ENCODE results near the gene DNAJC5. TPM values are rescaled to one million over a fixed set of nuclear protein-coding genes. Genes with fewer than 3 reads are reported as not detected.
A peak's percentile ranks its signal among the peaks of the same experiment; 100 is the strongest.

Gene DNAJC5
- total RNA-seq, 2 experiments from 2014 or later = 32.2 to 32.5 TPM

DNA sequence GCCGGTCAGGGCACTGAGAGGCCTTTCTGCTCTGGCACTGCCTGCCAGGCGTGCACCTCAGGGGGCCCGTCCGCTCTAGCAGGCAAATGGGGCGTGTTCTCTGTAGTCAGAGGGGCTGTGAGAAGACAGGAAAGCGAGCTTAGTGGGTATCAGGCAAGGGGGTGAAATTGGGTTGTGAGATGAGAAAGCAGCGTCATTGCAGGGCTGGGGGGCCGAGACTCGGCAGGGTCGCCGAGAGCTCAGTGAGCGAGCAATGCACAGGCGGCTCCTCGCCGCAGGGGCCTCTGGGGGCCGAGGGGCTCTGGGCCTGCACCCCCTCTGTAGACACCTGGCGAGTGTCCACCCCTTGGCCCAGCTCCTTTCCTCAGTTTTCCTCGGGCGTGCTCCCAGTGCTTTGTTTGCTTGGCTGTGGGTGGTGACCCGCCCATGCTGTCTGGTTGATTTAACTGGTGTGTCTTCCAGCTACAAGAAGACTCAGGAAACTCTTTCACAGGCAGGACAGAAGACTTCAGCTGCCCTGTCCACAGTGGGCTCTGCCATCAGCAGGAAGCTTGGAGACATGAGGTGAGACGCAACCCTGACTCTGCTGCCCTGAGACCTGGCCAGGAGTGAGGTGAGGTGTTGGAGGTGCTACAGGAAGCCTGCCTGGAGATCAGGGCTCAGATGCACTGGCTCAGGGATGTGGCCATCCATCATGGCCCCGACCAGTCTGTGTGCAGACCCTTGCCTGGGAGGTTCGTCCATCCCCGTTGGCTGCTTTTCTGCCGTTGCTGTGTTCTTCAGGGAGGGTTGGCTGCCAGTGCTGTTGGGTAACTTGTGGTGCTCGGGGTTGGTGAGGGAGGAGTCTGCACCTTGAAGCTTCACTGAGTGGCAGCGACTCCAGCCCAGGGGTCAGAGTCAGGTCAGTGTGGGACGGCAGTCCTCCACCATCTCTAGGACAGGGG, 12.4 kb upstream of the DNAJC5 start:
- Mint-ChIP-seq H3K9me3 (no peaks in the 10 kb centered on the region), H3K4me3 (no peak overlapping the region), H3K27ac (no peak overlapping the region), H3K4me1 (ENCODE audit: low read depth) (no peaks in the 10 kb centered on the region), H3K27me3 (no peaks in the 10 kb centered on the region), H3K36me3 (ENCODE audit: low read depth) (peaks cover 10% of the 10 kb centered on the region)
- ChIA-PET POLR2A (interaction anchor here (0.6 to 2.0 kb wide), 4 partner anchors 10 to 100 kb away, joined by 3 to 6 read pairs (median 4); no protein-coding TSS in a partner anchor), CTCF (no interaction called here)
- intact Hi-C loops (cut with micrococcal nuclease) = no loop called here
- ATAC-seq = no peak
- no peak for DNase-seq
- TF ChIP-seq, protein P1, sequence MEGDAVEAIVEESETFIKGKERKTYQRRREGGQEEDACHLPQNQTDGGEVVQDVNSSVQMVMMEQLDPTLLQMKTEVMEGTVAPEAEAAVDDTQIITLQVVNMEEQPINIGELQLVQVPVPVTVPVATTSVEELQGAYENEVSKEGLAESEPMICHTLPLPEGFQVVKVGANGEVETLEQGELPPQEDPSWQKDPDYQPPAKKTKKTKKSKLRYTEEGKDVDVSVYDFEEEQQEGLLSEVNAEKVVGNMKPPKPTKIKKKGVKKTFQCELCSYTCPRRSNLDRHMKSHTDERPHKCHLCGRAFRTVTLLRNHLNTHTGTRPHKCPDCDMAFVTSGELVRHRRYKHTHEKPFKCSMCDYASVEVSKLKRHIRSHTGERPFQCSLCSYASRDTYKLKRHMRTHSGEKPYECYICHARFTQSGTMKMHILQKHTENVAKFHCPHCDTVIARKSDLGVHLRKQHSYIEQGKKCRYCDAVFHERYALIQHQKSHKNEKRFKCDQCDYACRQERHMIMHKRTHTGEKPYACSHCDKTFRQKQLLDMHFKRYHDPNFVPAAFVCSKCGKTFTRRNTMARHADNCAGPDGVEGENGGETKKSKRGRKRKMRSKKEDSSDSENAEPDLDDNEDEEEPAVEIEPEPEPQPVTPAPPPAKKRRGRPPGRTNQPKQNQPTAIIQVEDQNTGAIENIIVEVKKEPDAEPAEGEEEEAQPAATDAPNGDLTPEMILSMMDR (IDR thresholded peaks at IDR 0.05) = no peak

DNA sequence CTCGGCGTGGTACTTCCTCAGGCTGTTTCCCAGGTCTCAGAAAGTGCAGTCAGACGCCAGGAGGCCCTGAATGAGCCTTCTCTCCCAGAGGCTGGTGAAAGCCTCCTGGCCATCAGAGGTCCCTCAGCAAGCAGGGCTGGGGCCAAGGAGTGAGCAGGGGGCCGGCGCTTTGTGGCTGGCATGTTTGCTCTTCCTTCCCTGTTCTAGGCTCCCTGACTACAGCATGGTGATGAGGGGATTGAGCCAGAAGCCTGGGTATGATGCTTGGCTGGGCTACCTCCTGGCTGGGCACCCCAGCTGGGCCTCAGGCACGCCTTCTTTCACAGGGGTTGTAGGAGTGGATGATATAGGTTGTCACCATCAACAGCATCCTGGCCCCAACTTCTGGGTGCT, 11.7 kb upstream of the DNAJC5 start:
- Mint-ChIP-seq H3K9me3 (no peaks in the 10 kb centered on the region), H3K36me3 (ENCODE audit: low read depth) (peaks cover 7% of the 10 kb centered on the region), H3K27me3 (no peaks in the 10 kb centered on the region), H3K27ac (no peak overlapping the region), H3K4me3 (no peak overlapping the region), H3K4me1 (ENCODE audit: low read depth) (no peaks in the 10 kb centered on the region)
- intact Hi-C loops (cut with micrococcal nuclease) = no loop called here
- CTCF ChIA-PET = no interaction called here
- TF ChIP-seq, protein P1 (IDR thresholded peaks at IDR 0.05) = no peak
- POLR2A ChIA-PET = interaction anchor here (2.0 kb wide), 1 partner anchor 11 kb away, joined by 6 read pairs; no protein-coding TSS in a partner anchor
- no peak for DNase-seq
- no peak for ATAC-seq

DNA sequence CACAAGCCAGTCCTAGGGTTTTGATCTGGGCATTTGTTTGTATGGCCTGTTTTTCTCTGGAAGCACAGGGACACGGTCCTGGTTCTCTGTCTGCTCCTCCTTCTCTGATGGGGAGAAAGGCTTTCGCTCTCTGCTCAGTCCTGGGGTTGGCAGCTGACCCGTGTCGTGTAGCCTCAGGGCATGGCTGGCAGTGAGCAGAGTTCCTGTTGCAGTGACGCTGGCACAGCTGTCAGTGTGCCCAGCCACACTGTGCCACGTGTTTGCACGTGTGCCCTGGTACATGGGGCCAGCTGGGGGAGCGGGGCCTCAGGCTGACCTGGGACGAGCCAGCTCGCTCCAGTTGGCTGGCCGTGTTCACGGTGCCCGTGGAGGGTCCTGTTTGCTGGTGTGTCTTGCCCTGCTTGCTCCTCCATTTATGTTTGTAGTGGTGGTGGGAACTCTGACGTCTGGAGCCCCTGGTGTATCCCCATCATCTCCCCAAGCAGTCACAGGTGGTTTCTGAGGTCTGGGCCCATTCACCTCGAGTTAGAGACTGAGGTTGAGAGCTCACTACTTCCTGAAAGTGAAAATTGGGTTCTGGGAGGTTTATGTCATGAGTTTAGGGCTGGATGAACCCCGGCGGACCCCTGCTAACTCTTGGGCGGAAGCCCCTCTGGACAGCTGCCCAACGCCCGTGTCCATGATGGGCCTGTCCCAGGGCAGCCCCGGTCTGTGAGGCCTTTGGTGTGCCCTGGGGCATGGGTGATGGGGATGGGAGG, 10.2 kb upstream of the DNAJC5 start:
- ATAC-seq = peak; percentile 30
- TF ChIP-seq, protein P1 (IDR thresholded peaks at IDR 0.05) = no peak
- ChIA-PET POLR2A (interaction anchor here (0.6 to 1.6 kb wide), 3 partner anchors 10 to 72 kb away, joined by 3 to 5 read pairs (median 4); partner anchors contain the start of gene DNAJC5), CTCF (no interaction called here)
- Mint-ChIP-seq H3K4me1 (ENCODE audit: low read depth) (no peaks in the 10 kb centered on the region), H3K27ac (no peak overlapping the region), H3K27me3 (no peaks in the 10 kb centered on the region), H3K9me3 (no peaks in the 10 kb centered on the region), H3K36me3 (ENCODE audit: low read depth) (peaks cover 10% of the 10 kb centered on the region), H3K4me3 (no peak overlapping the region)
- peak; percentile 27 for DNase-seq
- intact Hi-C loops (cut with micrococcal nuclease) = no loop called here

DNA sequence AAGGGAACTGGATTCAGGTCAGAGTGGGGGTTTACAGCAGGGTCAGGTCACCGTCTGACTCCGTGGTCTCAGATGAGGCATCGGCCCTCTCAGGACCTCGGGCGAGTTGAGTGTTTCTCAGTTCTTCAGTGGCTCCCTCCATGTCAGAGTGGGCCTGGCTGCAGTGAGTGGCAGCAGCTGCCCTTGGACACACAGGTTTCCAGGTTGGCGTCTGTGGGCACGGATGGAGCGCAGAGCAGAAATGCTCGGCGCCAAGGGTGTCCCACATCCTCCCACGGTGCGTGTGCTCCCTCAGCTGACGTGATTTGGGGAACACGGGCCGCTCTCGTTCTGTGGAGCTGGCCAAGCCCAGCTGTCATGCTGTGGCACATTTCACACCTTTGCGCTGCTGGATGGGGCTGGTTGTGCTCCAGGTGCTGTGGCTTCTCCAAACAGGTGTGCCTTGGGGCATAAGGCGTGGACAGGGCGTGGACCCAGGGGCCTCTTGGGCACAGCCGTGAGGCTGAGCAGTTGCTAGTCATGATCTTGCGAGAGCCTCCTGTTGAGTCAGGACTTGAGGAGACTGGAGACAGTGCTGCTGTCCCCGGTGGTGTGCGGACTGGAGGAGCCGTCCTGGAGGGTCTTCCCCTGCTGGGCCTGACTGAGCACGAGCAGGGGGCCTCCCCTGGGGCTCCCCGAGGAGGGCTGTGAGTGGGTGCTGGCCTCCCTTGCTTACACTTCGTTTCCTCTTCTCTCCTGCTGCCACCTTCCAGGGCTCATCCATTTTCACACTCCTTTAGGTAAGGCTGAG, 9.5 kb upstream of the DNAJC5 start:
- H3K9me3 Mint-ChIP-seq = no peaks in the 10 kb centered on the region
- no peaks in the 10 kb centered on the region for H3K27me3 Mint-ChIP-seq
- no peak overlapping the region for H3K27ac Mint-ChIP-seq
- CTCF ChIA-PET = no interaction called here
- TF ChIP-seq, protein P1 (IDR thresholded peaks at IDR 0.05) = no peak
- H3K4me3 Mint-ChIP-seq = no peak overlapping the region
- peaks cover 16% of the 10 kb centered on the region for H3K36me3 Mint-ChIP-seq (ENCODE audit: low read depth)
- POLR2A ChIA-PET = interaction anchor here (0.6 to 1.6 kb wide), 2 partner anchors 9 to 20 kb away, joined by 4 to 5 read pairs; partner anchors contain the start of gene DNAJC5
- peak; percentile 37 for ATAC-seq
- intact Hi-C loops (cut with micrococcal nuclease) = no loop called here
- no peaks in the 10 kb centered on the region for H3K4me1 Mint-ChIP-seq (ENCODE audit: low read depth)
- no peak for DNase-seq

Data from activated CD8-positive, alpha-beta T cell treated with anti-CD3 and anti-CD28 coated beads for 36 hours (primary cell).